Measurements from ENCODE around the gene SEMA4B.
"Not testable (repeated sequence)": the region's sequence is repeated elsewhere in the genome, so short reads cannot be mapped to it uniquely, and the experiment has no call there.

SEMA4B gene

GRCh38 chr15:90227816-90228772, 27.0 kb downstream of the SEMA4B start:
- no peak for DNase-seq (ENCODE audit: low spot score)

- DNase-seq (ENCODE audit: low spot score): no peak
Observed at GRCh38 chr15:90228960-90229359, 27.8 kb downstream of the SEMA4B start.

GRCh38 chr15:90230071-90230494, 29.0 kb downstream of the SEMA4B start:
- peak; percentile 61 for DNase-seq (ENCODE audit: low spot score)

GRCh38 chr15:90230610-90231009, 29.5 kb downstream of the SEMA4B start:
- no peak for DNase-seq (ENCODE audit: low spot score)

- DNase-seq (ENCODE audit: low spot score): peak; percentile 56
Observed at GRCh38 chr15:90231028-90232017, 30.2 kb downstream of the SEMA4B start.

- no peak for DNase-seq (ENCODE audit: low spot score)
Observed at GRCh38 chr15:90232196-90232595, 31.1 kb downstream of the SEMA4B start.

GRCh38 chr15:90232941-90233386, 31.8 kb downstream of the SEMA4B start:
- no peak for DNase-seq (ENCODE audit: low spot score)

GRCh38 chr15:90233387-90234095, 32.4 kb downstream of the SEMA4B start, which contains the start of gene CIB1:
Gene CIB1 (minus strand): TSS chr15:90233941. CDS start chr15:90233885, 56 bp downstream.
- DNase-seq (ENCODE audit: low spot score): peak; percentile 98

GRCh38 chr15:90234096-90234988, 33.2 kb downstream of the SEMA4B start, which contains the start of gene GDPGP1:
Gene GDPGP1 (plus strand): TSS chr15:90234209. CDS start chr15:90240909, 6,700 bp downstream.
- DNase-seq (ENCODE audit: low spot score): no peak

- DNase-seq (ENCODE audit: low spot score): no peak
Observed at GRCh38 chr15:90239371-90239770, 38.2 kb downstream of the SEMA4B start.

- DNase-seq (ENCODE audit: low spot score): no peak
Observed at GRCh38 chr15:90240856-90241255, 39.7 kb downstream of the SEMA4B start.

- DNase-seq (ENCODE audit: low spot score): no peak
Observed at GRCh38 chr15:90241343-90242192, 40.4 kb downstream of the SEMA4B start.

GRCh38 chr15:90243943-90244639, 43.0 kb downstream of the SEMA4B start:
- no peak for DNase-seq (ENCODE audit: low spot score)

GRCh38 chr15:90248789-90249202, 47.7 kb downstream of the SEMA4B start:
- no peak for DNase-seq (ENCODE audit: low spot score)

GRCh38 chr15:90249203-90249863, 48.2 kb downstream of the SEMA4B start, which contains the start of gene TTLL13:
Gene TTLL13 (plus strand): TSS chr15:90249556. CDS start chr15:90250631, 1,075 bp downstream.
- peak; percentile 95 for DNase-seq (ENCODE audit: low spot score)

- no peak for DNase-seq (ENCODE audit: low spot score)
Observed at GRCh38 chr15:90257776-90258175, 56.6 kb downstream of the SEMA4B start.

GRCh38 chr15:90259524-90259923, 58.4 kb downstream of the SEMA4B start:
- no peak for DNase-seq (ENCODE audit: low spot score)

GRCh38 chr15:90260731-90261130, 59.6 kb downstream of the SEMA4B start:
- not testable (repeated sequence) for DNase-seq (ENCODE audit: low spot score)
